HCT116 (cell line): ENCODE measurements around the gene EPB41L4A.
"Not testable (repeated sequence)": the region's sequence is repeated elsewhere in the genome, so short reads cannot be mapped to it uniquely, and the experiment has no call there.

Experiments
- CEBPB ChIP-seq: IDR thresholded peaks from 2 replicates; pipeline ENCODE4 v1.6.1; 2012; ENCODE audit warnings: low read depth
- EZH2 ChIP-seq: fragments of 200-600 bp; sonication (generic); IDR thresholded peaks from 2 replicates; pipeline ENCODE4 v1.6.1; 2017; ENCODE audit warnings: antibody characterized with exemption, mixed run types
- EZH2phosphoT487 ChIP-seq: fragments of 200-600 bp; IDR thresholded peaks from 2 replicates; pipeline ENCODE4 v1.6.1; 2018; ENCODE audit warnings: antibody characterized with exemption, borderline replicate concordance
- MAX ChIP-seq: IDR thresholded peaks from 2 replicates; pipeline ENCODE4 v1.6.1; 2012
- POLR2A ChIP-seq: IDR thresholded peaks from 2 replicates; pipeline ENCODE4 v1.7.0; 2011; ENCODE audit warnings: borderline replicate concordance; ENCODE audit not compliant: insufficient read depth, insufficient read length; ENCODE audit errors: extremely low read depth
- POLR2AphosphoS5 ChIP-seq: IDR thresholded peaks from 2 replicates; pipeline ENCODE4 v1.6.1; 2011; ENCODE audit warnings: mild to moderate bottlenecking, low read depth, low read length, moderate library complexity
- RAD21 ChIP-seq: IDR thresholded peaks from 2 replicates; pipeline ENCODE4 v1.6.1; 2012; ENCODE audit warnings: low read depth, mild to moderate bottlenecking
- REST ChIP-seq: IDR thresholded peaks from 2 replicates; pipeline ENCODE4 v1.6.1; 2012; ENCODE audit warnings: low read depth
- SIN3A ChIP-seq: IDR thresholded peaks from 2 replicates; pipeline ENCODE4 v1.6.1; 2012; ENCODE audit warnings: low read depth
- ZFX ChIP-seq: fragments of 450-650 bp; IDR thresholded peaks from 2 replicates; pipeline ENCODE4 v1.6.1; 2017
- TF ChIP-seq, protein P1 (sequence below): IDR thresholded peaks from 2 replicates; pipeline ENCODE4 v1.6.1; 2012
- TF ChIP-seq, protein P2 (sequence below), 3 experiments: fragments of 200-600 bp in 1 of 3; sonication (generic) in 1 of 3; IDR thresholded peaks in 2 of 3; conservative IDR thresholded peaks in 1 of 3; 2 replicates each; pipeline ENCODE4 v1.5.1; 2012 to 2017; ENCODE audit warnings: low read depth in 2 of 3, low read length in 2 of 3, antibody characterized with exemption in 1 of 3, borderline replicate concordance in 1 of 3, control low read depth in 1 of 3, mild to moderate bottlenecking in 1 of 3, mixed read lengths in 1 of 3, mixed run types in 1 of 3, moderate library complexity in 1 of 3; ENCODE audit not compliant: insufficient read depth in 1 of 3

DNA sequence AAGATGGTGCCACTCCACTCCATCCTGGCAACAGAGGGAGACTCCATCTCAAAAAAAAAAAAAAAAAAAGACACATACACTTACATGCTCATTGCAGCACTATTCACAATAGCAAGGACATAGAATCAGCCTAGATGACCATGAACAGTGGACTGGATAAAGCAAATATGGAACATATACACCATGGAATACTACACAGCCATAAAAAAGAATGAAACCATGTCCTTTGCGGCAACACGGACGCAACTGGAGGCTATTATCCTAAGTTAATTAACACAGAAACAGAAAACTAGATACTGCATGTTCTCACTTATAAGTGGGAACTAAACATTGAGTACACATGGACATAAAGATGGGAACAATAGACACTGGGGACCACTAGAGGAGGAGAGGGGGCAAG is 210.9 kb downstream of the EPB41L4A start:
- not testable (repeated sequence) for TF ChIP-seq POLR2A, EZH2phosphoT487, MAX, POLR2AphosphoS5, RAD21, SIN3A, EZH2, CEBPB, ZFX, REST
- TF ChIP-seq, protein P1, sequence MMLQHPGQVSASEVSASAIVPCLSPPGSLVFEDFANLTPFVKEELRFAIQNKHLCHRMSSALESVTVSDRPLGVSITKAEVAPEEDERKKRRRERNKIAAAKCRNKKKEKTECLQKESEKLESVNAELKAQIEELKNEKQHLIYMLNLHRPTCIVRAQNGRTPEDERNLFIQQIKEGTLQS, result not testable (repeated sequence)
- TF ChIP-seq, protein P2, sequence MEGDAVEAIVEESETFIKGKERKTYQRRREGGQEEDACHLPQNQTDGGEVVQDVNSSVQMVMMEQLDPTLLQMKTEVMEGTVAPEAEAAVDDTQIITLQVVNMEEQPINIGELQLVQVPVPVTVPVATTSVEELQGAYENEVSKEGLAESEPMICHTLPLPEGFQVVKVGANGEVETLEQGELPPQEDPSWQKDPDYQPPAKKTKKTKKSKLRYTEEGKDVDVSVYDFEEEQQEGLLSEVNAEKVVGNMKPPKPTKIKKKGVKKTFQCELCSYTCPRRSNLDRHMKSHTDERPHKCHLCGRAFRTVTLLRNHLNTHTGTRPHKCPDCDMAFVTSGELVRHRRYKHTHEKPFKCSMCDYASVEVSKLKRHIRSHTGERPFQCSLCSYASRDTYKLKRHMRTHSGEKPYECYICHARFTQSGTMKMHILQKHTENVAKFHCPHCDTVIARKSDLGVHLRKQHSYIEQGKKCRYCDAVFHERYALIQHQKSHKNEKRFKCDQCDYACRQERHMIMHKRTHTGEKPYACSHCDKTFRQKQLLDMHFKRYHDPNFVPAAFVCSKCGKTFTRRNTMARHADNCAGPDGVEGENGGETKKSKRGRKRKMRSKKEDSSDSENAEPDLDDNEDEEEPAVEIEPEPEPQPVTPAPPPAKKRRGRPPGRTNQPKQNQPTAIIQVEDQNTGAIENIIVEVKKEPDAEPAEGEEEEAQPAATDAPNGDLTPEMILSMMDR (IDR thresholded peaks at IDR 0.05 in 2 of 3, conservative IDR thresholded peaks at IDR 0.05 in 1 of 3; ENCODE audit: borderline replicate concordance in 1 of 3, insufficient read depth in 1 of 3, low read depth in 2 of 3, low read length in 2 of 3), result not testable (repeated sequence)
